ENCODE data around the gene RAB17.

- TF ChIP-seq PATZ1 (CRISPR knock-in tag; IDR thresholded peaks at IDR 0.05; ENCODE audit: borderline replicate concordance) = no peak
- TF ChIP-seq POU6F1 (CRISPR knock-in tag; IDR thresholded peaks at IDR 0.05; ENCODE audit: borderline replicate concordance, low read depth) = no peak
- TF ChIP-seq PPARA (CRISPR knock-in tag; IDR thresholded peaks at IDR 0.05; ENCODE audit: borderline replicate concordance) = no peak
- TF ChIP-seq CREB5 (CRISPR knock-in tag; IDR thresholded peaks at IDR 0.05; ENCODE audit: low read depth) = no peak
- TF ChIP-seq ZNF565 (CRISPR knock-in tag; conservative IDR thresholded peaks at IDR 0.05; ENCODE audit: low read depth) = no peak
Observed at GRCh38 chr2:237536083-237536415, 54.5 kb downstream of the RAB17 start.

All from SK-N-SH treated with all-trans-retinoic acid at 6 μM for 48 hours (cell line).